ENCODE data around the gene BRD7.

GRCh38 chr16:50389900-50390299 lies 21.1 kb upstream of the BRD7 start:
- TF ChIP-seq, protein P1, sequence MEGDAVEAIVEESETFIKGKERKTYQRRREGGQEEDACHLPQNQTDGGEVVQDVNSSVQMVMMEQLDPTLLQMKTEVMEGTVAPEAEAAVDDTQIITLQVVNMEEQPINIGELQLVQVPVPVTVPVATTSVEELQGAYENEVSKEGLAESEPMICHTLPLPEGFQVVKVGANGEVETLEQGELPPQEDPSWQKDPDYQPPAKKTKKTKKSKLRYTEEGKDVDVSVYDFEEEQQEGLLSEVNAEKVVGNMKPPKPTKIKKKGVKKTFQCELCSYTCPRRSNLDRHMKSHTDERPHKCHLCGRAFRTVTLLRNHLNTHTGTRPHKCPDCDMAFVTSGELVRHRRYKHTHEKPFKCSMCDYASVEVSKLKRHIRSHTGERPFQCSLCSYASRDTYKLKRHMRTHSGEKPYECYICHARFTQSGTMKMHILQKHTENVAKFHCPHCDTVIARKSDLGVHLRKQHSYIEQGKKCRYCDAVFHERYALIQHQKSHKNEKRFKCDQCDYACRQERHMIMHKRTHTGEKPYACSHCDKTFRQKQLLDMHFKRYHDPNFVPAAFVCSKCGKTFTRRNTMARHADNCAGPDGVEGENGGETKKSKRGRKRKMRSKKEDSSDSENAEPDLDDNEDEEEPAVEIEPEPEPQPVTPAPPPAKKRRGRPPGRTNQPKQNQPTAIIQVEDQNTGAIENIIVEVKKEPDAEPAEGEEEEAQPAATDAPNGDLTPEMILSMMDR (conservative IDR thresholded peaks at IDR 0.05 in 1 of 2, IDR thresholded peaks at IDR 0.05 in 1 of 2; ENCODE audit: extremely low read depth in 1 of 2, insufficient read depth in 1 of 2, low read depth in 1 of 2, low read length in 2 of 2): no peak
- TF ChIP-seq EZH2 (IDR thresholded peaks at IDR 0.05; ENCODE audit: borderline replicate concordance, low read length): no peak

Data from mammary epithelial cell (primary cell).